Upper lobe of left lung (tissue), 6 donors: ENCODE results near the gene SEPHS2. TPM values are rescaled to one million over a fixed set of nuclear protein-coding genes. Genes with fewer than 3 reads are reported as not detected.
"Not testable (repeated sequence)": the region's sequence is repeated elsewhere in the genome, so short reads cannot be mapped to it uniquely, and the experiment has no call there.

Experiments used
- ATAC-seq, 2 donors: fragments of 200-7000 bp; cut with Tn5 transposase; one replicate each; pipeline ENCODE4 v1.9.1; 2022; ENCODE audit warnings: mild to moderate bottlenecking in 2 of 2, moderate library complexity in 2 of 2; ENCODE audit not compliant: low FRiP score in 2 of 2
- DNase-seq, 2 donors: peaks; one replicate each; pipeline ENCODE4 v3.0.0-alpha.2; 2019 to 2020
- H3K27ac ChIP-seq, 4 donors: fragments of 200-600 bp; sonication (generic); one replicate each; pipeline ENCODE4 v1.5.1; 2016 to 2019
- H3K27me3 ChIP-seq, 4 donors: fragments of 200-600 bp; sonication (generic); one replicate each; pipeline ENCODE4 v1.5.1; 2017 to 2019
- H3K36me3 ChIP-seq, 4 donors: fragments of 200-600 bp; sonication (generic); one replicate each; pipeline ENCODE4 v1.5.1; 2016 to 2019
- H3K4me1 ChIP-seq, 4 donors: fragments of 200-600 bp; sonication (generic); one replicate each; pipeline ENCODE4 v1.5.1; 2018 to 2019
- H3K4me3 ChIP-seq, 4 donors: fragments of 200-600 bp; sonication (generic); one replicate each; pipeline ENCODE4 v1.5.1; 2017 to 2019; ENCODE audit warnings: mild to moderate bottlenecking in 2 of 4, moderate library complexity in 1 of 4
- H3K9me3 ChIP-seq, 4 donors: fragments of 200-600 bp; sonication (generic); one replicate each; pipeline ENCODE4 v1.5.1; 2018 to 2019
- CTCF ChIP-seq, 6 experiments: fragments of 450-650 bp in 4 of 6; fragments of 200-600 bp in 2 of 6; sonication (generic) in 2 of 6; IDR thresholded peaks; one replicate each; pipeline ENCODE4 v1.5.1; 2016 to 2019; ENCODE audit warnings: antibody characterized with exemption in 6 of 6
- EP300 ChIP-seq, 4 donors: sonication (generic); formaldehyde crosslinking; IDR thresholded peaks; one replicate each; pipeline ENCODE4 v1.5.1; 2017; ENCODE audit warnings: antibody characterized with exemption in 4 of 4, control low read depth in 2 of 4
- POLR2A ChIP-seq, 4 donors: fragments of 450-650 bp; IDR thresholded peaks; one replicate each; pipeline ENCODE4 v1.5.1; 2016 to 2017; ENCODE audit warnings: antibody characterized with exemption in 4 of 4, mild to moderate bottlenecking in 2 of 4
- POLR2AphosphoS5 ChIP-seq, 2 donors: sonication (generic); formaldehyde crosslinking; IDR thresholded peaks; one replicate each; pipeline ENCODE4 v1.5.1; 2017; ENCODE audit warnings: antibody characterized with exemption in 2 of 2
- WGBS, 2 donors: methylation state at CpG; one replicate each; pipeline ENCODE4 v1.1.5; 2017 to 2018; 5-methylcytosine and 5-hydroxymethylcytosine counted together
- total RNA-seq, 6 donors: library from RNA; depleted of rRNA in 4 of 6; stranded (reverse); fragments of >200 nt in 4 of 6; gene quantifications; one replicate each; pipeline versions ENCODE4 v1.1.0 to v1.2.1, GENCODE V29; 2016 to 2021
- donor health status: DM: no; HTN: no; CAD: no; lungs with moderate emphysema.
- donor health status: DM: no; HTN: yes; CAD: no; lungs with severe emphysema.

Gene SEPHS2
- total RNA-seq, 6 donors from 2014 or later: 34.7 to 64.0 (median 38.2) TPM

- DNase-seq (peak in 1 of 2 donors; percentile 85), ATAC-seq (peak; percentile 62 to 86)
Observed at GRCh38 chr16:30472328-30472942, 26.8 kb upstream of the SEPHS2 start, which contains the start of gene ITGAL. Gene ITGAL (plus strand): TSS chr16:30472742. CDS start chr16:30472838, 96 bp downstream.

GRCh38 chr16:30470632-30470995, 24.9 kb upstream of the SEPHS2 start:
- Histone ChIP-seq H3K4me1 (peaks cover 0 to 12% (median 4%) of the 10 kb centered on the region in 4 donors), H3K9me3 (no peaks in the 10 kb centered on the region), H3K4me3 (no peak overlapping the region), H3K27ac (peak overlapping the region in 2 of 4 donors; percentile 2 to 56), H3K27me3 (no peaks in the 10 kb centered on the region), H3K36me3 (no peaks in the 10 kb centered on the region)
- DNase-seq (no peak), ATAC-seq (no peak)
- WGBS, 2 donors: 75 to 82% methylated on average over 8 of the region's 8 CpGs
- TF ChIP-seq EP300 (IDR thresholded peaks at IDR 0.05) (no peak), CTCF (IDR thresholded peaks at IDR 0.05) (no peak), POLR2A (IDR thresholded peaks at IDR 0.05) (no peak), POLR2AphosphoS5 (IDR thresholded peaks at IDR 0.05) (no peak)

More at GRCh38 chr16:30472328-30472942, 26.8 kb upstream of the SEPHS2 start, which contains the start of gene ITGAL:
- Histone ChIP-seq H3K27ac (peak within 1 kb of the TSS; percentile 30 to 84 (median 62)), H3K36me3 (no peaks in the 10 kb centered on the region), H3K4me1 (peaks cover 0 to 12% (median 4%) of the 10 kb centered on the region in 4 donors), H3K9me3 (no peaks in the 10 kb centered on the region), H3K4me3 (peak within 1 kb of the TSS in 3 of 4 donors; percentile 21 to 43 (median 39)), H3K27me3 (no peaks in the 10 kb centered on the region)
- 37 to 46% methylated on average over 8 of the region's 8 CpGs for WGBS, 2 donors
- TF ChIP-seq POLR2A (IDR thresholded peaks at IDR 0.05): peak in 1 of 4 donors; percentile 42
- no peak for TF ChIP-seq EP300 (IDR thresholded peaks at IDR 0.05)
- TF ChIP-seq POLR2AphosphoS5 (IDR thresholded peaks at IDR 0.05): peak; percentile 39 to 74
- no peak for TF ChIP-seq CTCF (IDR thresholded peaks at IDR 0.05)

- TF ChIP-seq CTCF (IDR thresholded peaks at IDR 0.05) (no peak), POLR2A (IDR thresholded peaks at IDR 0.05) (no peak), EP300 (IDR thresholded peaks at IDR 0.05) (no peak), POLR2AphosphoS5 (IDR thresholded peaks at IDR 0.05) (no peak)
- no peak for DNase-seq
- peaks cover 0 to 12% (median 4%) of the 10 kb centered on the region in 4 donors for H3K4me1 ChIP-seq
- H3K27me3 ChIP-seq: no peaks in the 10 kb centered on the region
- peak overlapping the region in 2 of 4 donors; percentile 2 to 56 for H3K27ac ChIP-seq
- WGBS, 2 donors: 75% methylated on average over 3 of the region's 3 CpGs
- H3K9me3 ChIP-seq: no peaks in the 10 kb centered on the region
- H3K4me3 ChIP-seq: no peak overlapping the region
- H3K36me3 ChIP-seq: no peaks in the 10 kb centered on the region
- ATAC-seq: no peak
Observed at GRCh38 chr16:30470170-30470512, 24.5 kb upstream of the SEPHS2 start.

GRCh38 chr16:30464078-30464477, 18.4 kb upstream of the SEPHS2 start:
- Histone ChIP-seq H3K9me3 (no peaks in the 10 kb centered on the region), H3K4me3 (no peak overlapping the region), H3K27ac (no peak overlapping the region), H3K4me1 (peaks cover 0 to 4% (median 2%) of the 10 kb centered on the region in 4 donors), H3K36me3 (no peaks in the 10 kb centered on the region), H3K27me3 (no peaks in the 10 kb centered on the region)
- WGBS, 2 donors: 81 to 90% methylated on average over 7 of the region's 7 CpGs
- ATAC-seq (no peak), DNase-seq (no peak)
- TF ChIP-seq EP300 (IDR thresholded peaks at IDR 0.05) (no peak), POLR2A (IDR thresholded peaks at IDR 0.05) (no peak), CTCF (IDR thresholded peaks at IDR 0.05) (no peak), POLR2AphosphoS5 (IDR thresholded peaks at IDR 0.05) (no peak)

GRCh38 chr16:30461426-30461825, 15.8 kb upstream of the SEPHS2 start:
- H3K4me3 ChIP-seq, H3K36me3 ChIP-seq, DNase-seq, H3K27me3 ChIP-seq, ATAC-seq, H3K9me3 ChIP-seq, H3K27ac ChIP-seq: not testable (repeated sequence)
- peaks cover 0 to 11% (median 5%) of the 10 kb centered on the region in 4 donors for H3K4me1 ChIP-seq
- WGBS, 2 donors: 68 to 71% methylated on average over 5 of the region's 5 CpGs
